GM19468 (cell line): Measurements from ENCODE around the gene IGSF9.

Experiments
- ATAC-seq: cut with Tn5 transposase; IDR thresholded peaks from one replicate; pipeline ENCODE4 v1.9.1; 2021; ENCODE audit warnings: mild to moderate bottlenecking, moderate library complexity, moderate number of reproducible peaks; ENCODE audit not compliant: unreplicated experiment; ENCODE audit errors: extremely low read depth

The IGSF9 gene

GRCh38 chr1:159881622-159882526, 63.5 kb downstream of the IGSF9 start:
- no peak for ATAC-seq

- no peak for ATAC-seq
These were observed 65.0 kb downstream of the IGSF9 start for GRCh38 chr1:159880430-159880829.

DNA sequence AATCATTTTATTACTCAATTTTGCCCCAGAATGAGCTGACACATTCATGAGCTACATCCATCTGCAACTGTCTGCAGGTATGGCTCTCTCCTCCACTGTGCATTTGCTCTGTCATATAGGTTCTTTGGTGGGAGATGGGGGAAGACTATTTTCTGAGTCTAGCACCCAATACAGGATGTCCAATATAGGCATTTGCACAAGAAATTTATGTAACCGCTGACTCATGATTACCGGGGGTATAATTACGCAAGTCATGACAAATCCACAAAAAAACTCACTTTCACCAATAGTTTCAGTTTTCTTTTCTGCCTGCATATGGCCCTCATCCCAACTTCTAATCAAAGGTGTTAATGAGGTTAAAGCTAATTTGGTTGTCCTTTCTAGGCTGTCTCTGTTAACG, 65.4 kb downstream of the IGSF9 start:
- ATAC-seq = no peak

DNA sequence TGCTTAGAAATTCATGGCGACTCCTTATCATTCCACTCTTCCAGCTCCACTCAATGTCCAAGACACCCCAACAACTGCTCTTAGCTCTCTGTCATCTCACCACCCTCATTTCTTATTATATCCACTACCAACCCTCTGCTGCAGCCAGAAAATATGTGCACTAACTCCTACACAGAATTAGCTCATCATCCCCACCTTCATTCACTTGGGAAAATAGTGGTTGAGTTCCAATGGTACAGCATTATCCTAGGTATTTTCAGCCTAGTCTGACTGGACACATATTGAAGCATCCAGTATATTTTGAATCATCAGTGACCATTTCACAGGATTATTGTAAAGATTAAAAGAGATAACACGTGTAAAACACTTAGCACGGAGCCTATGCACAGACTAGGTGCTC, 66.3 kb downstream of the IGSF9 start:
- ATAC-seq = no peak

- no peak for ATAC-seq
These were observed 67.5 kb downstream of the IGSF9 start for GRCh38 chr1:159877695-159878444.
